HEK293 (cell line): ENCODE results near the gene SLC35A2.

Source experiments
- ELK4 ChIP-seq: IDR thresholded peaks from 2 replicates; pipeline ENCODE4 v1.6.1; 2011; ENCODE audit warnings: mild to moderate bottlenecking, low read depth, low read length, borderline replicate concordance
- GFI1B ChIP-seq: fragments of 450-650 bp; formaldehyde crosslinking; IDR thresholded peaks from 2 replicates; pipeline ENCODE4 v1.5.1; 2016; ENCODE audit warnings: missing biosample characterization, missing genetic modification characterization
- HOXD13 ChIP-seq: sonication (generic); formaldehyde crosslinking; IDR thresholded peaks from 2 replicates; pipeline ENCODE4 v1.8.0; 2022; ENCODE audit warnings: missing genetic modification reagents, borderline replicate concordance
- KLF17 ChIP-seq: fragments of 450-650 bp; formaldehyde crosslinking; IDR thresholded peaks from 2 replicates; pipeline ENCODE4 v1.5.1; 2016; ENCODE audit warnings: missing biosample characterization, missing genetic modification characterization
- KLF7 ChIP-seq: fragments of 450-650 bp; formaldehyde crosslinking; IDR thresholded peaks from 2 replicates; pipeline ENCODE4 v1.5.1; 2016; ENCODE audit warnings: missing biosample characterization, missing genetic modification characterization, borderline replicate concordance
- OSR2 ChIP-seq: fragments of 450-650 bp; formaldehyde crosslinking; IDR thresholded peaks from 2 replicates; pipeline ENCODE4 v1.5.1; 2016; ENCODE audit warnings: missing biosample characterization, missing genetic modification characterization
- SCRT1 ChIP-seq: fragments of 450-650 bp; formaldehyde crosslinking; IDR thresholded peaks from 2 replicates; pipeline ENCODE4 v1.5.1; 2016; ENCODE audit warnings: missing biosample characterization, missing genetic modification characterization, borderline replicate concordance
- TSHZ1 ChIP-seq: fragments of 450-650 bp; formaldehyde crosslinking; IDR thresholded peaks from 2 replicates; pipeline ENCODE4 v1.5.1; 2016; ENCODE audit warnings: missing biosample characterization, missing genetic modification characterization, borderline replicate concordance
- WT1 ChIP-seq: fragments of 450-650 bp; formaldehyde crosslinking; IDR thresholded peaks from 2 replicates; pipeline ENCODE4 v1.5.1; 2016; ENCODE audit warnings: missing biosample characterization, missing genetic modification characterization
- YY1 ChIP-seq: fragments of 450-650 bp; formaldehyde crosslinking; IDR thresholded peaks from 2 replicates; pipeline ENCODE4 v1.5.1; 2018; ENCODE audit warnings: missing biosample characterization, missing genetic modification characterization
- YY2 ChIP-seq: fragments of 450-650 bp; formaldehyde crosslinking; IDR thresholded peaks from 2 replicates; pipeline ENCODE4 v1.5.1; 2016; ENCODE audit warnings: missing biosample characterization, missing genetic modification characterization
- ZBTB17 ChIP-seq: fragments of 450-650 bp; formaldehyde crosslinking; IDR thresholded peaks from 2 replicates; pipeline ENCODE4 v1.5.1; 2016; ENCODE audit warnings: missing biosample characterization, missing genetic modification characterization
- ZBTB48 ChIP-seq: fragments of 450-650 bp; formaldehyde crosslinking; IDR thresholded peaks from 2 replicates; pipeline ENCODE4 v1.5.1; 2016; ENCODE audit warnings: missing biosample characterization, missing genetic modification characterization
- ZEB2 ChIP-seq: fragments of 450-650 bp; formaldehyde crosslinking; IDR thresholded peaks from 2 replicates; pipeline ENCODE4 v1.5.1; 2016; ENCODE audit warnings: missing biosample characterization, missing genetic modification characterization
- ZFP69B ChIP-seq: fragments of 450-650 bp; formaldehyde crosslinking; IDR thresholded peaks from 2 replicates; pipeline ENCODE4 v1.5.1; 2016; ENCODE audit warnings: missing biosample characterization, missing genetic modification characterization
- ZNF138 ChIP-seq: fragments of 450-650 bp; formaldehyde crosslinking; IDR thresholded peaks from 2 replicates; pipeline ENCODE4 v1.5.1; 2016; ENCODE audit warnings: missing biosample characterization, missing genetic modification characterization, borderline replicate concordance
- ZNF175 ChIP-seq: fragments of 450-650 bp; formaldehyde crosslinking; IDR thresholded peaks from 2 replicates; pipeline ENCODE4 v1.5.1; 2016; ENCODE audit warnings: missing biosample characterization, missing genetic modification characterization
- ZNF24 ChIP-seq: fragments of 450-650 bp; formaldehyde crosslinking; IDR thresholded peaks from 2 replicates; pipeline ENCODE4 v1.5.1; 2016; ENCODE audit warnings: missing biosample characterization, missing genetic modification characterization
- ZNF280C ChIP-seq: fragments of 450-650 bp; formaldehyde crosslinking; IDR thresholded peaks from 2 replicates; pipeline ENCODE4 v1.5.1; 2016; ENCODE audit warnings: missing biosample characterization, missing genetic modification characterization
- ZNF335 ChIP-seq: fragments of 450-650 bp; formaldehyde crosslinking; conservative IDR thresholded peaks from 2 replicates; pipeline ENCODE4 v1.5.1; 2016; ENCODE audit warnings: missing biosample characterization, missing genetic modification characterization
- ZNF354C ChIP-seq: fragments of 450-650 bp; formaldehyde crosslinking; IDR thresholded peaks from 2 replicates; pipeline ENCODE4 v1.5.1; 2016; ENCODE audit warnings: missing biosample characterization, missing genetic modification characterization, low read depth, borderline replicate concordance
- ZNF501 ChIP-seq: fragments of 450-650 bp; formaldehyde crosslinking; IDR thresholded peaks from 2 replicates; pipeline ENCODE4 v1.5.1; 2016; ENCODE audit warnings: missing biosample characterization, missing genetic modification characterization
- ZNF514 ChIP-seq: fragments of 450-650 bp; formaldehyde crosslinking; IDR thresholded peaks from 2 replicates; pipeline ENCODE4 v1.5.1; 2016; ENCODE audit warnings: missing biosample characterization, missing genetic modification characterization
- ZNF548 ChIP-seq: fragments of 450-650 bp; formaldehyde crosslinking; IDR thresholded peaks from 2 replicates; pipeline ENCODE4 v1.5.1; 2016; ENCODE audit warnings: missing biosample characterization, missing genetic modification characterization
- ZNF558 ChIP-seq: fragments of 450-650 bp; formaldehyde crosslinking; IDR thresholded peaks from 2 replicates; pipeline ENCODE4 v1.5.1; 2016; ENCODE audit warnings: missing biosample characterization, missing genetic modification characterization
- ZNF585B ChIP-seq: fragments of 450-650 bp; formaldehyde crosslinking; IDR thresholded peaks from 2 replicates; pipeline ENCODE4 v1.5.1; 2016; ENCODE audit warnings: missing biosample characterization, missing genetic modification characterization
- ZNF626 ChIP-seq: fragments of 450-650 bp; sonication (Bioruptor Pico); formaldehyde crosslinking; IDR thresholded peaks from 2 replicates; pipeline ENCODE4 v1.5.1; 2018; ENCODE audit warnings: missing biosample characterization, missing genetic modification characterization, inconsistent platforms
- ZNF677 ChIP-seq: fragments of 450-650 bp; IDR thresholded peaks from 2 replicates; pipeline ENCODE4 v1.5.0; 2018; ENCODE audit warnings: missing biosample characterization, mild to moderate bottlenecking, missing genetic modification characterization, moderate library complexity
- ZNF776 ChIP-seq: fragments of 450-650 bp; formaldehyde crosslinking; IDR thresholded peaks from 2 replicates; pipeline ENCODE4 v1.5.0; 2017; ENCODE audit warnings: missing biosample characterization, missing genetic modification characterization, borderline replicate concordance
- ZNF843 ChIP-seq: fragments of 450-650 bp; formaldehyde crosslinking; IDR thresholded peaks from 2 replicates; pipeline ENCODE4 v1.5.1; 2016; ENCODE audit warnings: missing biosample characterization, missing genetic modification characterization
- ZSCAN30 ChIP-seq: fragments of 450-650 bp; IDR thresholded peaks from 2 replicates; pipeline ENCODE4 v1.5.1; 2018; ENCODE audit warnings: missing biosample characterization, mild to moderate bottlenecking, missing genetic modification characterization, moderate library complexity

SLC35A2 gene

GRCh38 chrX:48897157-48897624 is 14.3 kb downstream of the SLC35A2 start (continued):
- TF ChIP-seq ZNF280C (tag by site-specific recombination) (no peak), ZNF175 (tag by site-specific recombination) (no peak), KLF7 (tag by site-specific recombination) (peak; percentile 17; the same call in 1 of the 2 replicates), ZNF501 (tag by site-specific recombination) (0 out of 2 replicates have a peak, but pooled peaks have one; percentile 17), ZFP69B (no peak), ZBTB17 (tag by site-specific recombination) (peak; percentile 11; the same call in 1 of the 2 replicates), ZBTB48 (tag by site-specific recombination) (0 out of 2 replicates have a peak, but pooled peaks have one; percentile 30), GFI1B (tag by site-specific recombination) (no peak), YY1 (tag by site-specific recombination) (peak; percentile 78), ZNF558 (tag by site-specific recombination) (no peak), ZNF843 (0 out of 2 replicates have a peak, but pooled peaks have one; percentile 13), YY2 (no peak), ZNF138 (tag by site-specific recombination) (no peak), ZEB2 (tag by site-specific recombination) (peak; percentile 29; the same call in 1 of the 2 replicates), ZNF548 (tag by site-specific recombination) (no peak), HOXD13 (CRISPR knock-in tag) (no peak), ZNF24 (tag by site-specific recombination) (no peak; the same call in 1 of the 2 replicates), ZNF776 (tag by site-specific recombination) (no peak), TSHZ1 (tag by site-specific recombination) (no peak), ZNF626 (tag by site-specific recombination) (no peak), WT1 (no peak), ZNF335 (tag by site-specific recombination) (peak; percentile 64), ZNF677 (tag by site-specific recombination) (no peak), ZNF354C (no peak), ZSCAN30 (tag by site-specific recombination) (0 out of 2 replicates have a peak, but pooled peaks have one; percentile 17), ELK4 (no peak), SCRT1 (tag by site-specific recombination) (peak; percentile 97), KLF17 (tag by site-specific recombination) (peak; percentile 49; the same call in 1 of the 2 replicates), ZNF585B (no peak), ZNF514 (tag by site-specific recombination) (no peak), OSR2 (tag by site-specific recombination) (no peak)
